GM12892 (cell line): Measurements from ENCODE around the gene TOM1L2.

Source experiments
- POLR2A ChIP-seq: IDR thresholded peaks from 2 replicates; pipeline ENCODE4 v1.6.1; 2011; ENCODE audit warnings: low read depth, low read length, control low read depth
- POLR2AphosphoS5 ChIP-seq: IDR thresholded peaks from 2 replicates; pipeline ENCODE4 v1.6.1; 2011; ENCODE audit warnings: low read depth, low read length, control low read depth

DNA sequence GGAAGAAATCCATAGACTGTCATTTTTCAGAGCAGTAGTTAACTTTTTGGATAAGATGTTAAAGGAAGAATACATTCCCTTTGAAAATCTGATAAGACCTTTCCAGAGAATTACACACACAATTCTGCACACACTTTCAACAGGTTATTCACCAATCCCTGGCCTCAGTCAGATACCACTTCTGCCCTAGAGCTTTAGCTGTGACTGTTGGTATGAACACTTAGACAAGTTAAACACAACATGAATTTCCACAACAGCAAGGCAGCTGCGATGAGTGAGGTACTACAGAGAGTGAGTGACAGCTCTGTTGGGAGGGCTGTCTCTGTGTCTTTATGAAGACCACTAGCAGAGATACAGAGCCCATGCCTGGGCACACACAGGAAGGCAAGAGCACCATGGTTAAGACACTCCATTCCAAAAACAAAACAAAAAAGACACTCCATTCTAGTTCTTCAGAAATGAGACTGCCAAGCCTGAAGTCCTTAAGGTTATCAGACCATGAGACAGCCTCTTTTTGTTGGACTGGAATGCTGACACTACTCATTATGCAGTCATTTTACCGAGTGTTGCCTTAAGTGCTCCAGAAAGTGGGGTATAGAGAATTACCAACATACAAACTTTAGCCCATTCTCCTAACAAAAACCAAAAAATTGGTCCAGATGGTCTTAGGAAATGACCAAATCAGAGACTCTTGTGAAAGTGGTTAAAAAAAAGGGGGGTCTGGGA, 42.4 kb downstream of the TOM1L2 start:
- TF ChIP-seq POLR2A: no peak
- TF ChIP-seq POLR2AphosphoS5: no peak
